Kidney (tissue), 14 donors: ENCODE results near the gene TSFM. TPM values are rescaled to one million over a fixed set of nuclear protein-coding genes. Genes with fewer than 3 reads are reported as not detected.

ENCODE experiments used
- DNase-seq, 5 donors: peaks; one replicate each; pipeline ENCODE4 v3.0.0-alpha.2; 2013 to 2020
- FAIRE-seq: peaks from 2 replicates; lab custom pipeline; 2012; peaks lifted over from hg19 to GRCh38; lab: Jason Lieb, UNC
- H3K27ac ChIP-seq, 2 donors: one replicate each; pipeline ENCODE4 v1.7.0; 2013; ENCODE audit warnings: low read depth in 2 of 2, low read length in 2 of 2, inconsistent platforms in 1 of 2
- H3K27me3 ChIP-seq: one replicate; pipeline ENCODE4 v1.7.1; 2013; ENCODE audit warnings: low read length, inconsistent platforms; ENCODE audit not compliant: control insufficient read depth, insufficient read depth
- H3K36me3 ChIP-seq, 3 donors: one replicate each; pipeline versions ENCODE4 v1.7.0 to v1.7.1; 2013; ENCODE audit warnings: low read length in 3 of 3, control low read depth in 1 of 3, inconsistent platforms in 1 of 3; ENCODE audit not compliant: insufficient read depth in 3 of 3, control insufficient read depth in 2 of 3
- H3K4me1 ChIP-seq, 3 donors: one replicate each; pipeline versions ENCODE4 v1.7.0 to v1.7.1; 2013; ENCODE audit warnings: low read length in 3 of 3, inconsistent platforms in 1 of 3, low read depth in 1 of 3; ENCODE audit not compliant: control insufficient read depth in 2 of 3, insufficient read depth in 2 of 3
- H3K4me3 ChIP-seq, 3 donors: one replicate each; pipeline versions ENCODE4 v1.7.0 to v1.8.1; 2013; ENCODE audit warnings: low read length in 3 of 3, control low read depth in 1 of 3, inconsistent platforms in 1 of 3
- H3K9ac ChIP-seq, 3 donors: one replicate each; pipeline versions ENCODE4 v1.7.0 to v1.7.1; 2013; ENCODE audit warnings: low read length in 3 of 3, control low read depth in 1 of 3, inconsistent platforms in 1 of 3
- H3K9me3 ChIP-seq, 3 donors: one replicate each; pipeline versions ENCODE4 v1.7.0 to v1.7.1; 2013; ENCODE audit warnings: low read length in 3 of 3, control low read depth in 1 of 3, inconsistent platforms in 1 of 3; ENCODE audit not compliant: control insufficient read depth in 2 of 3, insufficient read depth in 1 of 3
- intact Hi-C: fragments of 100-400 bp; cut with DNase I; formaldehyde crosslinking; loops from one replicate; pipeline ENCODE4 v1.11.1; 2022
- polyA plus RNA-seq: library from polyadenylated mRNA; stranded (reverse); fragments of 350-450 nt; fragmentation: Illumina TruSeq; extraction: RNeasy Lipid Tissue Mini Kit (QIAGEN cat#74804); gene quantifications from one replicate; pipeline ENCODE4 v1.2.3, GENCODE V29; 2014; ENCODE audit warnings: low read depth, low replicate concordance; ENCODE audit not compliant: insufficient read depth
- total RNA-seq: library from RNA; stranded (reverse); fragmentation: NEBNext Ultra II Directional; extraction: Animal tissue kit (Norgen Biotek cat#: 25700); gene quantifications from one replicate; pipeline ENCODE4 v1.2.1, GENCODE V29; 2021
- TF ChIP-seq, protein P1 (sequence below): IDR thresholded peaks from 3 replicates; pipeline ENCODE4 v1.5.1; 2012; ENCODE audit warnings: mild to moderate bottlenecking, moderate library complexity, borderline replicate concordance; ENCODE audit not compliant: insufficient read depth; ENCODE audit errors: extremely low read depth
- donor health status: control.
- donor health status: control.
- donor health status: control.
- donor health status: control.
- donor health status: control.
- donor health status: DM: yes; HTN: yes; CAD: no.
- donor health status: Normal renal cell carcinoma (clear cell type).

The TSFM gene
- total and polyA plus RNA-seq, 2 donors from 2014 or later, result 32.8 to 84.6 TPM

DNA sequence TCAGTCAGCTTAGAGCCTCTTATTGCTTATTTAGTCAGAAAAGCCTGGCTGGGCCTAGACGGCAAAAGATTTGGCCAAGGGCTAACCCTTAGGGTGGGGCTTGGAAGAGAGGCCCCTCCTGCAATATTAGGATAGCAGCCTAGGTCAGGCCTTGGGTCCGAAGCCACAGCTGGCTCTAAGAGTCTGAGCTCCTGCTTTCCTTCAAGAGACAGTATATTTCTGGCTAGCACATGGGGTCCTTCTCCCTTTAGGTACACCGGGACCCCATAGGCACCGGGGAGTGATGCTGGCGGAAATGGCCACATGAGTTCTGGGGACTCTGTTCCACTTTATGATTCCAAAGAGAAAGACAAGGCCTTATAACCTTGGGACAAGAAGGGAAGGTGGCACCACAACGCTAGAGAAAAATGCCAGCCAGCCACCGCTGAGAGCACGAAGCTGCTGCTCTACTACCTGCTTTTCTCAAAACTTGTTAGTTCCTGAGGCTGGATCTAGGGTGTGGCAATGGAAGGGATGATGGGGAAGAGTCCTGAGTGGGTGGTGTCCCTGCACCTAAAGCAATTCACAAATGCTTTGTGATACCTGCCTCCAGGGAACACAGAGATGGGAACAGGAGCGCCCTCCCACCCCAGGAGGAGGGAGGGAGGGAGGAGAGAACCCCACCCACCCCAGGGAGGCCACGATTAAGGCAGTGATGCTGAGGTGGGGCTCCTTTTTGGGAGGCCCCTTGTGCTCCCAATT is 39.1 kb downstream of the TSFM start:
- Histone ChIP-seq H3K27ac (no peak overlapping the region), H3K4me1 (peaks cover 0 to 12% (median 6%) of the 10 kb centered on the region in 3 donors)

DNA sequence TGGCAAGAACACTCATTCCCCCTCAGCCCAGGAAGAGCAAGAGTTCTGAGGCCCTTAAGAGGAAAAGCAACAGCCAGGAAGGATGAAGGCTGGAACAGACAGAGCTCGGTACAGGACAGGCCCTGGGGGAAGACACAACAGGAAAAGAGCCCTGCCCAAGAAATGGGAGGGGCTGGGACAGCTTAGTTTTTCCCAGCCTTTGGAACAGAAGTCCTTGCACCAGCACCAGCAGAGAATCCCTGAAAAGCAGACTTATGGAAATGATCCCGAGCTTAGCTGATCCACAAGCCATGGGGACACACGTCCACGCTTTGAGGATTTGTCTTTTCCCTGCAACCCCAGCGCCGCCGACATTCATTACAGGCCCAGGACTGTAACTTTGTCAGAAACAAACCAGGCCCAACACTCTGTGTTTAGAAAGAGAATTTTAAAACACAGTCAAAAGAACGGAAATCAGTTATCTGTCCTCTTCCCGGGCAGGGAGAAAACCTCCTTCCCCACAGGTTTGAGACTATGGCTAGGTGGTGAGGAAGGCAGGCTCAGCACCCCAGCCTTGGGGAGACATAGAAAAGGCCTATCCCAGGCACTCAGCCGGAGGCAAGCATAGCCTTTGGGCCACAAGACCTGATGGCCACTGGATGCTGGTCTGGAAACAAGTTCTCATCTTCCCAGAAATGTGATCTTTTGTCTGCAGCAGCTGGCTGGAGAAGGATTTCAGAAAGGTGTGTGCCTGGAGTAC is 40.0 kb downstream of the TSFM start:
- TF ChIP-seq, protein P1, sequence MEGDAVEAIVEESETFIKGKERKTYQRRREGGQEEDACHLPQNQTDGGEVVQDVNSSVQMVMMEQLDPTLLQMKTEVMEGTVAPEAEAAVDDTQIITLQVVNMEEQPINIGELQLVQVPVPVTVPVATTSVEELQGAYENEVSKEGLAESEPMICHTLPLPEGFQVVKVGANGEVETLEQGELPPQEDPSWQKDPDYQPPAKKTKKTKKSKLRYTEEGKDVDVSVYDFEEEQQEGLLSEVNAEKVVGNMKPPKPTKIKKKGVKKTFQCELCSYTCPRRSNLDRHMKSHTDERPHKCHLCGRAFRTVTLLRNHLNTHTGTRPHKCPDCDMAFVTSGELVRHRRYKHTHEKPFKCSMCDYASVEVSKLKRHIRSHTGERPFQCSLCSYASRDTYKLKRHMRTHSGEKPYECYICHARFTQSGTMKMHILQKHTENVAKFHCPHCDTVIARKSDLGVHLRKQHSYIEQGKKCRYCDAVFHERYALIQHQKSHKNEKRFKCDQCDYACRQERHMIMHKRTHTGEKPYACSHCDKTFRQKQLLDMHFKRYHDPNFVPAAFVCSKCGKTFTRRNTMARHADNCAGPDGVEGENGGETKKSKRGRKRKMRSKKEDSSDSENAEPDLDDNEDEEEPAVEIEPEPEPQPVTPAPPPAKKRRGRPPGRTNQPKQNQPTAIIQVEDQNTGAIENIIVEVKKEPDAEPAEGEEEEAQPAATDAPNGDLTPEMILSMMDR, result no peak
- intact Hi-C loops, result no loop called here
- Histone ChIP-seq H3K4me3 (no peak overlapping the region), H3K36me3 (peaks cover 30 to 70% (median 54%) of the 10 kb centered on the region in 3 donors), H3K4me1 (peaks cover 0 to 8% (median 3%) of the 10 kb centered on the region in 3 donors), H3K9me3 (no peaks in the 10 kb centered on the region), H3K27me3 (no peaks in the 10 kb centered on the region), H3K27ac (no peak overlapping the region), H3K9ac (no peak overlapping the region)
- no peak for FAIRE-seq
- no peak for DNase-seq

More for the DNA sequence above, 39.1 kb downstream of the TSFM start:
- Histone ChIP-seq H3K4me3 (no peak overlapping the region), H3K36me3 (peaks cover 21 to 61% (median 45%) of the 10 kb centered on the region in 3 donors), H3K9me3 (no peaks in the 10 kb centered on the region), H3K27me3 (no peaks in the 10 kb centered on the region), H3K9ac (no peak overlapping the region)
- TF ChIP-seq, protein P1, result no peak
- FAIRE-seq, result no peak
- intact Hi-C loops, result no loop called here
- DNase-seq, result no peak

DNA sequence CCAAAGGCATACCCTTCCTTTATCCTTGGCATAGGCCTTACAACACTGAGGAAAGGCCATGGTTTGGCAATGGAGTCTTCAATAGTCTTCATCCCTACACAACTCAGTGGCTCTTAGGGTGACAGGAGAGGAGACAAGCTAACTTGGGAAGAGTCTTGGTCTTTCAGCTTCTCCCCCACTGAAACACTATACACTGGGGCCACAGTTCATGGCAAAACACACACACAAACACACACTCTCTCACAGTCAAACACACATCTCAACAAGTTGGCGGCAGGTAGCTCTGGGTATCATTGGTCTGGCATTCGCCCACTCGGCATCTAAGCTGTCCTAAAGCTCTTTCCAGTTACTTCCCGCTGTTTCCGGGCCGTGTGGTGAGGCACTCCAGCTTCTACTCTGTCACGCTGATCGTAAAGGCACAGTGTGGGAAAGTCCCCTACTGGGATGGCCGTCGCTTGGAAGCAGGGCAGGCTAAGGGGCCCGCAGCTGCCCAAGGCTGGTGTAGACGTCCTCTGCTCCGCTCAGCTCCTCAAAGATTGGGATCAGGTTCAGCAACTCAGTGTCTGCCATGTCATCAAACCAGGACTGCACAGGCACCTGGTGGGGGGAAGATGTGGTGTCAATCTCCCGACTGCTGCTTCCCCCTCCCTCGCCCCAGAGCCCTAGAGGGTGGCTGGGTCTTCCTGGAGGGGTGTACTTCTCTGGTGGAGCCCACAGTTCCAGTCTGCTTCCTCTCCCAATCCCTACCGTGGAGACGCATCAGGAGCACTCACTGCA is 40.7 kb downstream of the TSFM start:
- Histone ChIP-seq H3K9me3 (no peaks in the 10 kb centered on the region), H3K4me1 (peaks cover 0 to 5% (median 0%) of the 10 kb centered on the region in 3 donors), H3K27ac (no peak overlapping the region), H3K4me3 (no peak overlapping the region), H3K27me3 (no peaks in the 10 kb centered on the region), H3K36me3 (peaks cover 33 to 72% (median 59%) of the 10 kb centered on the region in 3 donors), H3K9ac (no peak overlapping the region)
- FAIRE-seq (no peak), DNase-seq (peak in 1 of 5 donors; percentile 29)
- TF ChIP-seq, protein P1, result no peak
- intact Hi-C loops, result no loop called here
